ENCODE measurements around the gene COQ8A. TPM values are rescaled to one million over a fixed set of nuclear protein-coding genes. Genes with fewer than 3 reads are reported as not detected.

Gene COQ8A
- total and polyA plus RNA-seq, 2 experiments from 2014 or later, result 25.2 to 37.4 TPM

- no peaks in the 10 kb centered on the region for H3K27me3 ChIP-seq (ENCODE audit: insufficient read depth)
- H3K9me3 Mint-ChIP-seq, result peaks cover 5% of the 10 kb centered on the region; the same call in 2 of the 3 replicates
- no peak overlapping the region for H3K4me3 ChIP-seq
- peaks cover 8% of the 10 kb centered on the region for H3K27me3 Mint-ChIP-seq (ENCODE audit: insufficient read depth, low read depth, poor library complexity)
- H3K4me1 ChIP-seq (ENCODE audit: insufficient read depth), result no peaks in the 10 kb centered on the region
- H3K27ac ChIP-seq (ENCODE audit: low read depth), result no peak overlapping the region
- H2AFZ ChIP-seq, result no peak overlapping the region
- no peak overlapping the region for H3K4me2 ChIP-seq
- 0 out of 2 replicates have a peak, but pooled peaks cover 3% of the 10 kb centered on the region for H3K79me2 ChIP-seq (replicated peaks; ENCODE audit: insufficient read depth)
- peaks cover 4% of the 10 kb centered on the region; the same call in 2 of the 3 replicates for H3K4me1 Mint-ChIP-seq
- no peak for TF ChIP-seq EZH2 (IDR thresholded peaks at IDR 0.05; ENCODE audit: low read depth, unreplicated experiment)
- TF ChIP-seq NANOG (IDR thresholded peaks at IDR 0.05; ENCODE audit: borderline replicate concordance), result no peak
- no peak for TF ChIP-seq ZNF114 (CRISPR knock-in tag; IDR thresholded peaks at IDR 0.05)
- TF ChIP-seq ZNF331 (CRISPR knock-in tag; IDR thresholded peaks at IDR 0.05; ENCODE audit: low read depth), result no peak
- no peak for TF ChIP-seq REST (IDR thresholded peaks at IDR 0.05; ENCODE audit: unreplicated experiment)
- DNase-seq (ENCODE audit: low spot score) (no peak), ATAC-seq (peak; percentile 30)
- no peaks in the 10 kb centered on the region; the same call in 1 of the 2 replicates for H3K36me3 ChIP-seq (ENCODE audit: insufficient read depth)
- no peaks in the 10 kb centered on the region for H3F3A ChIP-seq (replicated peaks; ENCODE audit: low read depth)
- peaks cover 10% of the 10 kb centered on the region for H3K36me3 Mint-ChIP-seq (ENCODE audit: low read depth)
- H3K27ac Mint-ChIP-seq, result no peak overlapping the region
- no peak overlapping the region for H3K4me3 Mint-ChIP-seq
- peaks cover 14% of the 10 kb centered on the region; the same call in 1 of the 2 replicates for H4K20me1 ChIP-seq (replicated peaks; ENCODE audit: insufficient read depth)
- no peaks in the 10 kb centered on the region for H3K9me2 ChIP-seq (ENCODE audit: insufficient read depth)
These were observed 35.5 kb downstream of the COQ8A start for GRCh38 chr1:226975259-226976250.

GRCh38 chr1:226976276-226976977 is 36.3 kb downstream of the COQ8A start:
- Histone ChIP-seq H3K4me2 (no peak overlapping the region), H3K27ac (ENCODE audit: low read depth) (no peak overlapping the region), H3K9me2 (ENCODE audit: insufficient read depth) (no peaks in the 10 kb centered on the region), H3F3A (replicated peaks; ENCODE audit: low read depth) (no peaks in the 10 kb centered on the region), H3K4me1 (ENCODE audit: insufficient read depth) (no peaks in the 10 kb centered on the region), H2AFZ (no peak overlapping the region), H3K36me3 (ENCODE audit: insufficient read depth) (no peaks in the 10 kb centered on the region; the same call in 1 of the 2 replicates), H3K27me3 (ENCODE audit: insufficient read depth) (no peaks in the 10 kb centered on the region), H3K79me2 (replicated peaks; ENCODE audit: insufficient read depth) (0 out of 2 replicates have a peak, but pooled peaks cover 3% of the 10 kb centered on the region), H4K20me1 (replicated peaks; ENCODE audit: insufficient read depth) (peaks cover 14% of the 10 kb centered on the region; the same call in 1 of the 2 replicates), H3K4me3 (no peak overlapping the region)
- H3K27me3 Mint-ChIP-seq (ENCODE audit: insufficient read depth, low read depth, poor library complexity), result peaks cover 8% of the 10 kb centered on the region
- H3K4me3 Mint-ChIP-seq, result no peak overlapping the region
- peaks cover 8% of the 10 kb centered on the region for H3K36me3 Mint-ChIP-seq (ENCODE audit: low read depth)
- peaks cover 5% of the 10 kb centered on the region; the same call in 2 of the 3 replicates for H3K9me3 Mint-ChIP-seq
- ATAC-seq (no peak), DNase-seq (ENCODE audit: low spot score) (no peak)
- TF ChIP-seq, protein P1, sequence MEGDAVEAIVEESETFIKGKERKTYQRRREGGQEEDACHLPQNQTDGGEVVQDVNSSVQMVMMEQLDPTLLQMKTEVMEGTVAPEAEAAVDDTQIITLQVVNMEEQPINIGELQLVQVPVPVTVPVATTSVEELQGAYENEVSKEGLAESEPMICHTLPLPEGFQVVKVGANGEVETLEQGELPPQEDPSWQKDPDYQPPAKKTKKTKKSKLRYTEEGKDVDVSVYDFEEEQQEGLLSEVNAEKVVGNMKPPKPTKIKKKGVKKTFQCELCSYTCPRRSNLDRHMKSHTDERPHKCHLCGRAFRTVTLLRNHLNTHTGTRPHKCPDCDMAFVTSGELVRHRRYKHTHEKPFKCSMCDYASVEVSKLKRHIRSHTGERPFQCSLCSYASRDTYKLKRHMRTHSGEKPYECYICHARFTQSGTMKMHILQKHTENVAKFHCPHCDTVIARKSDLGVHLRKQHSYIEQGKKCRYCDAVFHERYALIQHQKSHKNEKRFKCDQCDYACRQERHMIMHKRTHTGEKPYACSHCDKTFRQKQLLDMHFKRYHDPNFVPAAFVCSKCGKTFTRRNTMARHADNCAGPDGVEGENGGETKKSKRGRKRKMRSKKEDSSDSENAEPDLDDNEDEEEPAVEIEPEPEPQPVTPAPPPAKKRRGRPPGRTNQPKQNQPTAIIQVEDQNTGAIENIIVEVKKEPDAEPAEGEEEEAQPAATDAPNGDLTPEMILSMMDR (conservative IDR thresholded peaks at IDR 0.05; ENCODE audit: low read depth in 2 of 2), result no peak
- no peak for TF ChIP-seq NANOG (IDR thresholded peaks at IDR 0.05; ENCODE audit: borderline replicate concordance)
- H3K4me1 Mint-ChIP-seq, result peaks cover 4% of the 10 kb centered on the region; the same call in 2 of the 3 replicates
- H3K27ac Mint-ChIP-seq, result no peak overlapping the region
